ENCODE measurements around the gene OVCH1.

Gene OVCH1

GRCh38 chr12:29414368-29414767 is 83.1 kb downstream of the OVCH1 start:
- Histone ChIP-seq H3K4me2 (ENCODE audit: low read length) (no peak overlapping the region), H3K36me3 (ENCODE audit: control insufficient read depth, low read length) (no peaks in the 10 kb centered on the region), H3K4me1 (ENCODE audit: control insufficient read depth, low read length) (no peaks in the 10 kb centered on the region), H3F3A (ENCODE audit: control insufficient read depth, insufficient read depth) (no peaks in the 10 kb centered on the region), H3K27me3 (ENCODE audit: control insufficient read depth, low read length) (no peaks in the 10 kb centered on the region), H3K4me3 (ENCODE audit: low read length) (no peak overlapping the region), H3K27ac (ENCODE audit: low read depth, low read length) (no peak overlapping the region), H3K79me2 (ENCODE audit: control insufficient read depth, low read length) (no peaks in the 10 kb centered on the region), H3K9me3 (ENCODE audit: control insufficient read depth, insufficient read depth, low read length) (no peaks in the 10 kb centered on the region), H4K20me1 (ENCODE audit: control insufficient read depth, insufficient read depth, low read depth, low read length) (no peaks in the 10 kb centered on the region), H3K9me2 (replicated peaks; ENCODE audit: control insufficient read depth, low read length) (no peaks in the 10 kb centered on the region)
- TF ChIP-seq CTCF (IDR thresholded peaks at IDR 0.05; ENCODE audit: low read depth, low read length, poor library complexity, severe bottlenecking) (no peak), EZH2phosphoT487 (IDR thresholded peaks at IDR 0.05; ENCODE audit: borderline replicate concordance, low read length) (no peak)

- no peaks in the 10 kb centered on the region for H4K20me1 ChIP-seq (ENCODE audit: control insufficient read depth, insufficient read depth, low read depth, low read length)
- H3K27ac ChIP-seq (ENCODE audit: low read depth, low read length): no peak overlapping the region
- H3K4me1 ChIP-seq (ENCODE audit: control insufficient read depth, low read length): no peaks in the 10 kb centered on the region
- H3K79me2 ChIP-seq (ENCODE audit: control insufficient read depth, low read length): no peaks in the 10 kb centered on the region
- no peaks in the 10 kb centered on the region for H3K9me2 ChIP-seq (replicated peaks; ENCODE audit: control insufficient read depth, low read length)
- no peak for TF ChIP-seq EZH2phosphoT487 (IDR thresholded peaks at IDR 0.05; ENCODE audit: borderline replicate concordance, low read length)
- H3K9me3 ChIP-seq (ENCODE audit: control insufficient read depth, insufficient read depth, low read length): no peaks in the 10 kb centered on the region
- no peak overlapping the region for H3K4me3 ChIP-seq (ENCODE audit: low read length)
- H3K27me3 ChIP-seq (ENCODE audit: control insufficient read depth, low read length): 0 out of 2 replicates have a peak, but pooled peaks cover 3% of the 10 kb centered on the region
- H3K4me2 ChIP-seq (ENCODE audit: low read length): no peak overlapping the region
- no peaks in the 10 kb centered on the region for H3K36me3 ChIP-seq (ENCODE audit: control insufficient read depth, low read length)
- H3F3A ChIP-seq (ENCODE audit: control insufficient read depth, insufficient read depth): no peaks in the 10 kb centered on the region
Observed at GRCh38 chr12:29405561-29405960, 91.9 kb downstream of the OVCH1 start.

GRCh38 chr12:29403991-29404390 is 93.5 kb downstream of the OVCH1 start:
- Histone ChIP-seq H3F3A (ENCODE audit: control insufficient read depth, insufficient read depth) (no peaks in the 10 kb centered on the region), H3K27me3 (ENCODE audit: control insufficient read depth, low read length) (0 out of 2 replicates have a peak, but pooled peaks cover 3% of the 10 kb centered on the region), H3K9me2 (replicated peaks; ENCODE audit: control insufficient read depth, low read length) (no peaks in the 10 kb centered on the region), H3K36me3 (ENCODE audit: control insufficient read depth, low read length) (no peaks in the 10 kb centered on the region), H4K20me1 (ENCODE audit: control insufficient read depth, insufficient read depth, low read depth, low read length) (no peaks in the 10 kb centered on the region), H3K9me3 (ENCODE audit: control insufficient read depth, insufficient read depth, low read length) (no peaks in the 10 kb centered on the region), H3K79me2 (ENCODE audit: control insufficient read depth, low read length) (no peaks in the 10 kb centered on the region), H3K4me2 (ENCODE audit: low read length) (no peak overlapping the region), H3K27ac (ENCODE audit: low read depth, low read length) (no peak overlapping the region), H3K4me1 (ENCODE audit: control insufficient read depth, low read length) (no peaks in the 10 kb centered on the region), H3K4me3 (ENCODE audit: low read length) (no peak overlapping the region)
- no peak for TF ChIP-seq CTCF (IDR thresholded peaks at IDR 0.05; ENCODE audit: low read depth, low read length, poor library complexity, severe bottlenecking)
- TF ChIP-seq EZH2phosphoT487 (IDR thresholded peaks at IDR 0.05; ENCODE audit: borderline replicate concordance, low read length): no peak

GRCh38 chr12:29402437-29402836 is 95.0 kb downstream of the OVCH1 start:
- TF ChIP-seq EZH2phosphoT487 (IDR thresholded peaks at IDR 0.05; ENCODE audit: borderline replicate concordance, low read length) (no peak), CTCF (IDR thresholded peaks at IDR 0.05; ENCODE audit: low read depth, low read length, poor library complexity, severe bottlenecking) (no peak)
- Histone ChIP-seq H3K9me3 (ENCODE audit: control insufficient read depth, insufficient read depth, low read length) (no peaks in the 10 kb centered on the region), H3K4me1 (ENCODE audit: control insufficient read depth, low read length) (no peaks in the 10 kb centered on the region), H4K20me1 (ENCODE audit: control insufficient read depth, insufficient read depth, low read depth, low read length) (no peaks in the 10 kb centered on the region), H3K27me3 (ENCODE audit: control insufficient read depth, low read length) (0 out of 2 replicates have a peak, but pooled peaks cover 3% of the 10 kb centered on the region), H3K4me2 (ENCODE audit: low read length) (no peak overlapping the region), H3F3A (ENCODE audit: control insufficient read depth, insufficient read depth) (no peaks in the 10 kb centered on the region), H3K9me2 (replicated peaks; ENCODE audit: control insufficient read depth, low read length) (no peaks in the 10 kb centered on the region), H3K79me2 (ENCODE audit: control insufficient read depth, low read length) (no peaks in the 10 kb centered on the region), H3K27ac (ENCODE audit: low read depth, low read length) (no peak overlapping the region), H3K36me3 (ENCODE audit: control insufficient read depth, low read length) (no peaks in the 10 kb centered on the region), H3K4me3 (ENCODE audit: low read length) (no peak overlapping the region)
